OCI-LY1 (cell line): ENCODE results near the gene STK32B.

ENCODE experiments used
- H2AFZ ChIP-seq: fragments of 200-600 bp; sonication (generic), shearing (Covaris generic); 2 replicates; pipeline ENCODE4 v1.6.0; 2014; ENCODE audit warnings: antibody characterized with exemption, mild to moderate bottlenecking, low read length
- H3F3A ChIP-seq: fragments of 200-600 bp; sonication (generic), shearing (Covaris generic); 2 replicates; pipeline ENCODE4 v1.6.0; 2014; ENCODE audit warnings: mild to moderate bottlenecking, antibody characterized with exemption, low read length, moderate library complexity; ENCODE audit not compliant: insufficient read depth
- H3K27ac ChIP-seq: fragments of 200-600 bp; sonication (generic); 2 replicates; pipeline ENCODE4 v1.5.1; 2014; ENCODE audit warnings: low read length, mixed run types, mild to moderate bottlenecking, low read depth; ENCODE audit not compliant: poor library complexity, severe bottlenecking
- H3K27me3 ChIP-seq: fragments of 200-600 bp; sonication (generic); 2 replicates; pipeline ENCODE4 v1.6.0; 2014; ENCODE audit warnings: antibody characterized with exemption, mild to moderate bottlenecking, low read length, moderate library complexity; ENCODE audit not compliant: insufficient read depth
- H3K36me3 ChIP-seq: fragments of 200-600 bp; sonication (generic); 2 replicates; pipeline ENCODE4 v1.6.1; 2014; ENCODE audit warnings: mild to moderate bottlenecking, antibody characterized with exemption, low read length, moderate library complexity, mixed read lengths; ENCODE audit not compliant: insufficient read depth
- H3K4me1 ChIP-seq: fragments of 200-600 bp; sonication (generic); 2 replicates; pipeline ENCODE4 v1.5.1; 2014; ENCODE audit warnings: mild to moderate bottlenecking, low read length, moderate library complexity; ENCODE audit not compliant: insufficient read depth, severe bottlenecking
- H3K4me2 ChIP-seq: fragments of 200-600 bp; sonication (generic), shearing (Covaris generic); 2 replicates; pipeline ENCODE4 v1.6.1; 2014; ENCODE audit warnings: low read length
- H3K4me3 ChIP-seq: fragments of 200-600 bp; sonication (generic); 2 replicates; pipeline ENCODE4 v1.5.1; 2014; ENCODE audit warnings: low read length, low read depth, mild to moderate bottlenecking, mixed read lengths; ENCODE audit not compliant: poor library complexity, severe bottlenecking
- H3K79me2 ChIP-seq: fragments of 200-600 bp; shearing (Covaris generic); 2 replicates; pipeline ENCODE4 v1.6.1; 2016; ENCODE audit warnings: mixed run types, low read length, mixed read lengths; ENCODE audit not compliant: insufficient read depth
- H3K9ac ChIP-seq: fragments of 200-600 bp; sonication (generic), shearing (Covaris generic); 2 replicates; pipeline ENCODE4 v1.6.1; 2014; ENCODE audit warnings: mild to moderate bottlenecking, low read length, mixed read lengths
- H3K9me2 ChIP-seq: fragments of 200-600 bp; sonication (generic), shearing (Covaris generic); 2 replicates; pipeline ENCODE4 v1.6.1; 2014; ENCODE audit warnings: low read depth, mild to moderate bottlenecking, low read length, mixed read lengths
- H3K9me3 ChIP-seq: fragments of 200-600 bp; shearing (Covaris generic); 2 replicates; pipeline ENCODE4 v1.6.1; 2014; ENCODE audit warnings: low read length, mixed read lengths
- H4K20me1 ChIP-seq: fragments of 200-600 bp; sonication (generic), shearing (Covaris generic); 2 replicates; pipeline ENCODE4 v1.6.0; 2016; ENCODE audit warnings: mild to moderate bottlenecking, low read length; ENCODE audit not compliant: insufficient read depth
- CTCF ChIP-seq: fragments of 200-600 bp; sonication (generic), shearing (Covaris generic); IDR thresholded peaks from 2 replicates; pipeline ENCODE4 v1.5.1; 2017; ENCODE audit warnings: mild to moderate bottlenecking, antibody characterized with exemption, low read length, moderate library complexity, mixed read lengths
- EZH2 ChIP-seq: fragments of 200-600 bp; sonication (generic), shearing (Covaris generic); IDR thresholded peaks from 2 replicates; pipeline ENCODE4 v1.8.0; 2017; ENCODE audit warnings: borderline replicate concordance, mixed run types, mild to moderate bottlenecking, antibody characterized with exemption, low read length, moderate library complexity, mixed read lengths

The STK32B gene

GRCh38 chr4:5372198-5372597, 320.9 kb downstream of the STK32B start:
- no peak overlapping the region for H3K4me2 ChIP-seq
- H3K9me2 ChIP-seq: no peaks in the 10 kb centered on the region
- no peak overlapping the region for H3K4me3 ChIP-seq
- H3K27me3 ChIP-seq: no peaks in the 10 kb centered on the region
- no peaks in the 10 kb centered on the region for H3K4me1 ChIP-seq
- no peaks in the 10 kb centered on the region for H3K9me3 ChIP-seq
- H4K20me1 ChIP-seq: no peaks in the 10 kb centered on the region
- H3K36me3 ChIP-seq: no peaks in the 10 kb centered on the region
- no peak overlapping the region for H3K9ac ChIP-seq
- H3K79me2 ChIP-seq: no peaks in the 10 kb centered on the region
- TF ChIP-seq EZH2: no peak
- TF ChIP-seq CTCF: no peak
- H3F3A ChIP-seq: no peaks in the 10 kb centered on the region
- H3K27ac ChIP-seq: no peak overlapping the region
- H2AFZ ChIP-seq: no peak overlapping the region

GRCh38 chr4:5373327-5373726, 322.0 kb downstream of the STK32B start:
- no peaks in the 10 kb centered on the region for H3K36me3 ChIP-seq
- no peak overlapping the region for H3K9ac ChIP-seq
- no peak overlapping the region for H2AFZ ChIP-seq
- H3F3A ChIP-seq: no peaks in the 10 kb centered on the region
- TF ChIP-seq CTCF (no peak), EZH2 (no peak)
- no peak overlapping the region for H3K4me3 ChIP-seq
- no peaks in the 10 kb centered on the region for H3K9me3 ChIP-seq
- no peaks in the 10 kb centered on the region for H3K79me2 ChIP-seq
- no peak overlapping the region for H3K27ac ChIP-seq
- no peaks in the 10 kb centered on the region for H4K20me1 ChIP-seq
- H3K4me2 ChIP-seq: no peak overlapping the region
- no peaks in the 10 kb centered on the region for H3K9me2 ChIP-seq
- no peaks in the 10 kb centered on the region for H3K27me3 ChIP-seq
- no peaks in the 10 kb centered on the region for H3K4me1 ChIP-seq

- H3K36me3 ChIP-seq: no peaks in the 10 kb centered on the region
- no peak overlapping the region for H3K4me2 ChIP-seq
- H3K9me3 ChIP-seq: no peaks in the 10 kb centered on the region
- no peak overlapping the region for H3K9ac ChIP-seq
- H3K4me1 ChIP-seq: no peaks in the 10 kb centered on the region
- H3F3A ChIP-seq: no peaks in the 10 kb centered on the region
- TF ChIP-seq CTCF (no peak), EZH2 (no peak)
- H3K4me3 ChIP-seq: no peak overlapping the region
- no peaks in the 10 kb centered on the region for H3K9me2 ChIP-seq
- no peak overlapping the region for H3K27ac ChIP-seq
- H2AFZ ChIP-seq: no peak overlapping the region
- H3K27me3 ChIP-seq: no peaks in the 10 kb centered on the region
- no peaks in the 10 kb centered on the region for H3K79me2 ChIP-seq
- H4K20me1 ChIP-seq: no peaks in the 10 kb centered on the region
Measured at GRCh38 chr4:5374592-5374991, 323.3 kb downstream of the STK32B start.
